HG03342 (cell line): ENCODE data around the gene ZNF467.
A peak's percentile ranks its signal among the peaks of the same experiment; 100 is the strongest.

Experiments used
- ATAC-seq: cut with Tn5 transposase; IDR thresholded peaks from one replicate; pipeline ENCODE4 v1.9.1; 2021; ENCODE audit warnings: mild to moderate bottlenecking, moderate library complexity; ENCODE audit not compliant: unreplicated experiment

The ZNF467 gene

GRCh38 chr7:149772241-149772955 lies 990 bp downstream of the ZNF467 start:
- no peak for ATAC-seq

- peak; percentile 98 for ATAC-seq
Measured at GRCh38 chr7:149771720-149772240, 1.6 kb downstream of the ZNF467 start.

GRCh38 chr7:149770728-149771636 lies 2.4 kb downstream of the ZNF467 start:
- peak; percentile 23 for ATAC-seq

- no peak for ATAC-seq
Measured at GRCh38 chr7:149769915-149770314, 3.5 kb downstream of the ZNF467 start.

DNA sequence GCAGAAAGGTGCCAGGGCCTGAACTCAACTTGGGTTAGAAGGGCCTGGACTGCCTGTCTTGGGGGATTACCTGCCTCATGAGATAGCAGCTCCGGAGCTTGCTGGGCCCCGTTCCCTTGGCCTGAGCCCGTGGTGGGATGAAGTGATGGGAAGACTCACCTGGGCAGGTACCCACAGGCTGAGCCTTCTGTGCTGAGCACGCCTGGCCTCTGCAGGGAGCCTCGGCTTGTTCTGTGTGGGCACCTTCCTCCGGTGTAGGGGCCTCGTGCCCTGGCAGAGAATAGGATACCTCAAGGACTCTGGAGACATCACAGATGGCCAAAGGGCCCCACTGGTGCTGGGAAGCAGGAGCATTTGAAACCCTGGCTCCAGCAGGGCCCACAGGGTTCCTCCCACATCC lies 4.5 kb downstream of the ZNF467 start:
- ATAC-seq = no peak

DNA sequence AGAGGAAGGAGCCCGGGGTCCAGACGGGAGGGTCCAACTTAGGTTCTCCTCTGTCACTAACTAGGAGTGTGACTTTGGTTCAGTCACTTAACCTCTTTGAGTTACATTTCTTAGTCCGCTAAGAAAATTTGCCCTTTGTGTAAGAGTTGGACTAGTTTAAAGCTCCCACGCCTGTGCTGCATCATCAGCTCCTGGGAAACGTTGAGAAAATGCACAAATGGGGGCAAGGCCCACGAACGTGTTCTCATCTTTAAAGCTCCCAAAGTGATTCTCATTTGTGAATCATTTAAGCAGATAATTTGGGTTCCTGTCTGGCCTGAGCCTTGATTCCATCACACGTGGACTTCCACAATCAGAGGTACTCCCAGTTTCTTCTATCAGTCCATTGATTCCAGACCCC lies 6.3 kb downstream of the ZNF467 start:
- no peak for ATAC-seq

DNA sequence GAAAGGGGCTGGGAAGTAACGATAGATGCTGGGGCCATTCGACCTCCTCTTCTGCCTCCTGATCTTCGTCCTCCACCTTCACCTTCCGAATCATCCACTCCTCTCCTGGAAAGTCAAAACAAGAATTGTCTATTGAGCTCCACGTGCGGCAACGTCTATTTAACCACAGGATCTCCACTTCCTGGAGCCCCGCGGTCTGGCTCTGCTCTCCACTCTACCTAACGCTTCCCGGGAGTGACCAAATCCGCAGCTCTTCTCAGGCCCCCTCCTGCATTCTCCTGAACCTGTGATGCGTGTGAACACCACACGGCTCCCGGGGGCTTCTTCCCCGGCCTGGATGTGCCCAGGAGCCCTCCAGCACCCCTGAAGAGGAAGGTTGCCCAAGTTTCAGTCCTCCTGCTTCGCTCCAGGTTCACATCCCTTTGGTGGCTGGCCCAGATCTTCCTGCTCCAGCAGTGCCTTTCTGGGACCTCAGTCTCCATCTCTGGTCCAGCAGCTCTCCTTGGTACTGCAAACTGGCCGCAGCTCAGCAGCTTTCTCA lies 7.2 kb downstream of the ZNF467 start:
- no peak for ATAC-seq

- no peak for ATAC-seq
Measured at GRCh38 chr7:149765399-149766121, 7.8 kb downstream of the ZNF467 start.

DNA sequence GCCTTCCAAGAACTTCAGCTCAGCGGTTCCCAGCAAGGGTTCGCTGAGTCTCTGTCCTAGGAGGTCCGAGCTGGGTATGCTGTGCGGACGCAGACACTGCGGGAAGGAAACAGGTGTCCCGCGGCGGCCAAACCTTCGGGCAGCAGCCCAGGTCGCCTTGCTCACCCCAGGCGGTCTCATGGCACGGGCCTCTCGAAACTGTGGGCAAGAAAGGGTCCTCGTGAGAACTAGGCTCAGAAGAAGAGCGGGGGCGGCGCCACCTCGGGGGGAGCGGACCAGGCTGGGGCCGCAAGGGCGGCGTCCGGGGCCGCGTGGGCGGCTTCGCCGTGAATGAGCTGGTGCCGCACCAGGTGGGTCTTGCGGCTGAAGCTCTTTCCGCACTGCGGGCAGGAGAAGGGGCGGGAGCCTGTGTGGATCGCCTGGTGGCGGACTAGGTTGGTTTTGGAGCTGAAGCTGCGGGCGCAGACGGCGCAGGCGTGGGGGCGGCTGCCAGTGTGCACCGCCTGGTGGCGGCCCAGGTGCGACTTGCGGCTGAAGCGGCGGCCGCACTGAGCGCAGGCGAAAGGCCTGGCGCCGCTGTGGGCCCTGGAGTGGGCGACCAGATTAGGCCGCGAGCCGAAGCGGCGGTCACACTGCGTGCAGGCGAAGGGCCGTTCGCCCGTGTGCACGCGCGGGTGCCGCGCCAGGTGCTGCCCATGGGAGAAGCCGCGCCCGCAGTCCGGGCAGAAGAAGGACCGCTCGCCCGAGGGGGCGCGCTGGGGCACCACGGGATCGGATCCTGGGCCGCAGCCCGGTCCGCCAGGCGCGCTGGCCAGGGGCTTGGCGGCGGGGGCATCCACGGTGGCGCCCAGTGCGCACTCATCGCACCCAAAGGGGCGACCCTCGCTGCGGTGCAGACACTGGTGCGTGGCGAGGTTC lies 8.6 kb downstream of the ZNF467 start:
- no peak for ATAC-seq

- ATAC-seq = no peak
Measured at GRCh38 chr7:149763563-149764240, 9.7 kb downstream of the ZNF467 start.

DNA sequence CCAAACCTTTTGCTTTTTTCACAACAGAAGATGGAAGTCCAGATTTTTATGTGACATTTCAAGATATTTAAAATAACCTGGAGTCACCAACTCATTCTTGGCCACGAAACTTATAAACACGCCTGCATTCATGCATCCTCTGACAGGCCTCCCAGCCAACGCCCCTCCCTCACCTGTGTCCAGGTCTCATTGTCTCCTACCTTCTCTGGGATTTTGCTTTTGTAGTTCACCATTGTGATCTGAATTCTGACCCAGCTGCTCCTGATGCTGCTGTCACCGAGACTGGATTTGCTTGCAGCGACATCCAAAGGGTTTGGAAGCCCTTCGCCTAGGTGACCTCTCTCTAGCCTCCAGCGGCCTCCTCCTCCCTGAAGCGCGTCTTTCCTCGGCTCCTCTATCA lies 10.8 kb downstream of the ZNF467 start:
- no peak for ATAC-seq

DNA sequence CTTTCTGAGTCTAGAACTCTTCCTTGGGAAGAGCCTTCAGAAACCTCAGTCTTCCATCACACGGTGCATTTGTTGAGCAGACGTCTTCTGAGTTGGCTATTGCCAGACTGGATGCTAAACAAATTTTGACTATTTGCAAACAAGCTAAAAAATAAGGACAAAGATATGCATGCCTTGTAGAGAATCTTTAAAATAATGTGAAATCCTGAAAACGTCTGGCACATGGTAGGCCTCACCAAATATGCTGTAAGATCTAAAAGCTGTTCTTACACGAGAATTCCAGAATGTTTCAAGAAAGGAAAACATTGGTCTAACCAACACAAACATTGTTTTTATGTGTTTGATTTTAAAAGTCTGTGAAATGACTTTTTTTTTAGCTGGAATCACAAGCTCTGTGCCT lies 11.3 kb downstream of the ZNF467 start:
- ATAC-seq = no peak

DNA sequence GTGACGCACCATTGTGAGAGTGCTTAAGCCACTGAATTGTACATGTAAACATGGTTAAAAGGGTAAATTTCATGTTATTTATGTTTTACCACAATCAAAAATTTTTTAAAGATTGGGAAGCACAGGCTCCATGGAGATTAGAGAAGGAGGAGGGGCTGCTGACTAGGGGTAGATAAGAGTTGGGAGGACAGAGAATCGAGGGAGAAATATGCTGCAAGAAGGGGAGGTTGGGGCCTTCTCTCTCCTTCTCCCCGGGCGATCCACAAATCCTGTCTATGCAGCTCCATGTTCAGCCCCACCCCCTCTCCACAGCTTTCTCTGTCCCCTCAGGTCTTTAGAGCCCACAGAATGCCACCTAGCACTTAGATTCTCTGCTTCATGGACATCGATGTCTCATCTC lies 12.1 kb downstream of the ZNF467 start:
- ATAC-seq = no peak

DNA sequence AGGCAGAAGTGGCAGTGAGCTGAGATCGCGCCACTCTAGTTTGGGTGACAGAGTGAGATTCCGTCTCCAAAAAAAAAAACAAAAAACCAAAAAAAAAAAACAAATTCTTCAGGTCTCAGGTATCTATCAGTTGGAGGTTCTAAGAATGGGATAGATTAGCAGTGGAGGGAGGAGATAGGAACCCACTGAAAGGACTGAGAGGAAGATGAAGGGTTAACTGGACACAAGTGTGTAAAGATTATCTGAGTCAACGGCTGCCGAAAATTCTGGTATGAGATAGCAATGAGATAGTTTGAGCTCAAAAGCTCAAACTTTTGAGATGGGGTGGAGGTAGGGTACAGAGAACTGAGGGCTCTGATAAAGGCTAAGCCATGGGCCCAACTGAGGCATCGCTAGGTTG lies 12.8 kb downstream of the ZNF467 start:
- no peak for ATAC-seq

DNA sequence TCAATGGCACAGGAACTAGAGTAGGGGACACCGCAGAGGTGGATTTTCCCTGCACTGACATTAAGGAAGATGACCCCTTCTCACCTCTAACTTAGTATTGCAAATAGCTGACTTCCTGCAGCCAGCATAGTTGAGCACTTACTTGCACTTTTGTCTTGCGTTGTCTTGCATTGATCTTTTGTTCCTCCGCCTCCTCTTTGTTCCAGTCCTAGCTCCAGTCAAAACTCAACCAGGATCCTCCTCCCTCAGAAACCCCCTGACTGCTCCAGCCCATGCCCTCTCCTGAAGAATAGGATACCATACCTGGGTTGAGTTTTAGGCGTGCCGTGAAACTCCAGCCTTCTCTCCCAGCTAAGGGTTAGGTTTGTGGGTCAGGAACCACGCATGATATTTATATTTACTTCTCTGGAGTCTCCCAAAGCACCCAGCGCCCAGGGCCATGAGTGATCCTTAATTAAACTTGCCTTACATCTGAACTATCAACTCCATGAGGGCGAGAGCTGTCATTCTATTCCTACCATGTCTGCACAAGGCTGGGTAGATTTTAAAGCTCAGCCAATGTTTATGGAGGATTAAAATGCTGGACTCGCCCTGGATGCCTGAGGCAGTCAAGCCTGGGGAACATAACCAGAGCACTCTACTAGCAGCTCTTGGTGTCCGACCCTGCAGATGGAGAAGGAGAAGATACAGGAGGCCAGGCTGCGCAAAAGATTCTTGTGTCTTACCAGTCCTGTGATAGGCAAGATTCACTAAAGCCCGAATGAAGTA lies 14.1 kb downstream of the ZNF467 start:
- no peak for ATAC-seq

DNA sequence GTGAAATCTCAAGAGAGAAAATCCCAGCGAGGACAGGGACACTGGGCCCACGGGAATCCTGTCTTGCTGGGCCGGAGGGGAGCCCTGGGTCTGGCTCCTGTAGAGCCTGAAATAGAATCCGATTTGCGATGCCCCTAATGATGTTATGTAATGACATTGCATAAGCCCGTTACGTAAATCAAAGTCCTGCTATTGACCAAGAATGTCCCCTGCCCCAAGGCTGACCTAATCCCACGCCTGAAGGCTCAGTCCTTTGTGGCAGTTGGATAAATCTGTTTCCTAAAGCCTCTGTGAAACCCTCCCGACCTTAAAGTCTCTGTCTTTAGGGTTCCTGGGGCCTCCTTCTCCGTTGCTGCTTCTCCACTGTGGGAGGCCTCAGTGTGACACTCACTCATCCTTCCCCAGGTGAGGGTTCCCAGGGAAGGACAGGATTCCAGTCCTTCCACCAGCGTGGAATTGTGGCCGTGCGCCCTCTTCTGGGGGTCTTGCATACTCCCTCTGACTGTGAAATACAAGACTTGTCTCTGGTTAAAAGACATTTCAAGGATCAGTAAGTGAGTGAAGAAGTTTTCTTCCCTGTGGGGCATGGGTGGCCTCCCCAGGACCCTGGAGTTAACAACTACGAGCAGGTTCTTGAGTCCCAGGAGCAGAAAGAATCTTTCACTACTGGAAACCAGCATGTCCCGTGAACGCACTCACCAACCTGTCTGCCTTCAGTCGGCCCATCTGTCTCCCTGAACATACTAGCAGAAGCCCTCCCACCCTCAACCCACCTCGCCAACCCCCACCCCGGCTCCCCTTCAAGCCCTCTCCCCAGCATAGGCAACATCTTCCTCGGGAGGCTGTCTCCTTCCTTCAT lies 19.8 kb downstream of the ZNF467 start:
- ATAC-seq = no peak

GRCh38 chr7:149752646-149753045 lies 20.7 kb downstream of the ZNF467 start:
- ATAC-seq = no peak
